Hepatocyte (in vitro differentiated cells): ENCODE data around the gene NUAK2.

Experiments used
- CTCF ChIP-seq: fragments of 200-600 bp; sonication (generic); IDR thresholded peaks from 2 replicates; pipeline ENCODE4 v1.5.1; 2016; ENCODE audit warnings: antibody characterized with exemption, mild to moderate bottlenecking; ENCODE audit not compliant: poor library complexity
- EZH2phosphoT487 ChIP-seq: fragments of 200-600 bp; sonication (generic); IDR thresholded peaks from one replicate; pipeline ENCODE4 v1.6.1; 2018; ENCODE audit warnings: antibody characterized with exemption, mild to moderate bottlenecking, low read depth, moderate library complexity; ENCODE audit not compliant: unreplicated experiment, severe bottlenecking

DNA sequence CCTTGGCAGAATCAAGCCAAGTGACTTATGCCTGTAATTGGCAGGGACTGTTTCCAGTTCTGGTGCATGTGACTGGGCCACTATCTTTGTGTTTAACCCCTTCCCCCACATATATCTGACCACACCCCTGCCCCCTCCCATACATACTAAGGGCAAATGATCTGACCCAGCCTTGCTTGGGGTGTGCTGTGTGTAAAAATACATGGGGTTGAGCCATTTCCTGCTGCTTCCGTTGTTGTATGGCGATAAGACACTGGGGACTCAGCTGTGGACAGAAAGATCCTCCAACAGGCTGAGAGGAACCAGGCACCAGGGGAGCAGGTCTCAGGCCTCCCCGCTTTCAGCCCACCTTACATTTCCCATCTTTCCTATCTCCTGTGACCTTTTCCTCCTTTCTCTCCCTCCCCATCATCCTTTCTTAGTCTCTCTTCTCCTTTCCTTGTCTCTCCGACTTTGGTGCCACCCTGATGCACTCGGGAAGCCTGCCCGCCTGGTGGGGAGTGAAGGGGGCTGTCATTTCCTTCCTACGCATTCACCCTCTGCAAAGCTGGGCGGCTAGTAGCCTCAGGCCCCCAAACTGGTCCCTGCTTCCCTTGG is 54.1 kb downstream of the NUAK2 start:
- no peak for TF ChIP-seq CTCF
- no peak for TF ChIP-seq EZH2phosphoT487
